H1 (cell line): ENCODE results near the gene MSH5. TPM values are rescaled to one million over a fixed set of nuclear protein-coding genes. Genes with fewer than 3 reads are reported as not detected.
"Not testable (repeated sequence)": the region's sequence is repeated elsewhere in the genome, so short reads cannot be mapped to it uniquely, and the experiment has no call there.

Experiments
- CTCF ChIA-PET: fragments of 300-600 bp; sonication (Branson Sonifier 250); formaldehyde crosslinking; loops from one replicate; lab custom pipeline; 2021; ENCODE audit not compliant: partially characterized antibody; lab: Charles Lee
- POLR2A ChIA-PET: fragments of 300-600 bp; sonication (Branson Sonifier 250); formaldehyde crosslinking; loops from one replicate; lab custom pipeline; 2021; ENCODE audit warnings: inconsistent platforms; ENCODE audit not compliant: partially characterized antibody; lab: Charles Lee
- DNase-seq, 2 experiments: peaks; one replicate each; pipeline versions ENCODE4 v3.0.0 to v3.0.0-alpha.2; 2010 to 2022; ENCODE audit warnings: low spot score in 2 of 2, low read depth in 1 of 2, mixed read lengths in 1 of 2
- FAIRE-seq: peaks from 2 replicates; lab custom pipeline; 2011; peaks lifted over from hg19 to GRCh38; lab: Jason Lieb, UNC
- H2AFZ ChIP-seq: 2 replicates; pipeline ENCODE4 v1.8.1; 2012; ENCODE audit warnings: low read length, inconsistent platforms
- H2AK5ac ChIP-seq: 2 replicates; pipeline ENCODE4 v1.6.1; 2013; ENCODE audit warnings: low read depth, low read length
- H2BK120ac ChIP-seq: replicated peaks from 2 replicates; pipeline ENCODE3; 2013; ENCODE audit warnings: low read depth, low read length, inconsistent platforms
- H2BK12ac ChIP-seq: 2 replicates; pipeline ENCODE4 v1.6.1; 2013; ENCODE audit warnings: low read depth, low read length
- H2BK15ac ChIP-seq: 2 replicates; pipeline ENCODE4 v1.6.1; 2013; ENCODE audit warnings: low read length
- H2BK20ac ChIP-seq: 2 replicates; pipeline ENCODE4 v1.6.1; 2013; ENCODE audit warnings: low read length
- H2BK5ac ChIP-seq: 2 replicates; pipeline ENCODE4 v1.6.1; 2013; ENCODE audit warnings: low read depth, low read length
- H3K14ac ChIP-seq: 2 replicates; pipeline ENCODE4 v1.6.1; 2013; ENCODE audit warnings: inconsistent platforms; ENCODE audit not compliant: insufficient read length
- H3K18ac ChIP-seq: 2 replicates; pipeline ENCODE4 v1.6.1; 2013; ENCODE audit warnings: low read length; ENCODE audit errors: extremely low read depth
- H3K23ac ChIP-seq: 2 replicates; pipeline ENCODE4 v1.6.1; 2013; ENCODE audit warnings: inconsistent platforms; ENCODE audit not compliant: insufficient read length
- H3K23me2 ChIP-seq: 2 replicates; pipeline ENCODE4 v1.6.1; 2013; ENCODE audit warnings: low read depth, low read length
- H3K27ac ChIP-seq: 2 replicates; pipeline ENCODE4 v1.6.1; 2011; ENCODE audit warnings: low read depth, low read length, inconsistent platforms
- H3K27me3 ChIP-seq, 4 experiments: replicated peaks in 1 of 4; 1 replicate in 1 of 4; 2 replicates in 3 of 4; pipeline versions ENCODE4 v1.6.1 to v1.8.1; 2011 to 2013; ENCODE audit warnings: low read length in 3 of 4, mild to moderate bottlenecking in 3 of 4, inconsistent platforms in 2 of 4, mixed read lengths in 2 of 4, moderate library complexity in 1 of 4; ENCODE audit not compliant: control insufficient read depth in 3 of 4, insufficient read depth in 3 of 4; ENCODE audit errors: extremely low read depth in 1 of 4
- H3K36me3 ChIP-seq, 4 experiments: 2 replicates each; pipeline versions ENCODE4 v1.6.1 to v1.8.1; 2011 to 2013; ENCODE audit warnings: mild to moderate bottlenecking in 4 of 4, low read length in 3 of 4, moderate library complexity in 2 of 4, control low read depth in 1 of 4, inconsistent platforms in 1 of 4; ENCODE audit not compliant: insufficient read depth in 4 of 4, control insufficient read depth in 2 of 4
- H3K4ac ChIP-seq: replicated peaks from 2 replicates; pipeline ENCODE3; 2013; ENCODE audit warnings: low read length, low read depth, mixed read lengths, inconsistent platforms; ENCODE audit not compliant: insufficient read length
- H3K4me1 ChIP-seq, 4 experiments: replicated peaks in 1 of 4; 1 replicate in 1 of 4; 2 replicates in 3 of 4; pipeline versions ENCODE4 v1.6.1 to v1.8.1; 2011 to 2013; ENCODE audit warnings: low read length in 3 of 4, inconsistent platforms in 2 of 4, mixed read lengths in 1 of 4; ENCODE audit not compliant: insufficient read depth in 4 of 4, control insufficient read depth in 3 of 4
- H3K4me2 ChIP-seq, 2 experiments: 2 replicates each; pipeline versions ENCODE4 v1.6.1 to v1.8.1; 2011 to 2013; ENCODE audit warnings: low read depth in 2 of 2, low read length in 2 of 2, control low read depth in 1 of 2, inconsistent platforms in 1 of 2, mild to moderate bottlenecking in 1 of 2; ENCODE audit not compliant: insufficient read depth in 1 of 2
- H3K4me3 ChIP-seq, 4 experiments: fragments of 200-600, 300-600 bp in 1 of 4; sonication (generic), shearing (Covaris generic), sonication (Bioruptor Twin) in 1 of 4; 2 replicates each; pipeline versions ENCODE4 v1.5.1 to v1.8.1; 2011 to 2016; ENCODE audit warnings: low read length in 4 of 4, low read depth in 3 of 4, control low read depth in 2 of 4, inconsistent platforms in 2 of 4, mild to moderate bottlenecking in 2 of 4, mixed read lengths in 1 of 4, moderate library complexity in 1 of 4; ENCODE audit not compliant: insufficient read depth in 2 of 4; ENCODE audit errors: extremely low read depth in 1 of 4
- H3K56ac ChIP-seq: replicated peaks from 2 replicates; pipeline ENCODE3; 2013; ENCODE audit warnings: low read depth, mild to moderate bottlenecking, mixed read lengths, low read length, inconsistent platforms; ENCODE audit not compliant: insufficient read length
- H3K79me1 ChIP-seq: 2 replicates; pipeline ENCODE4 v1.6.1; 2013; ENCODE audit warnings: low read depth, low read length, control low read depth
- H3K79me2 ChIP-seq, 2 experiments: 2 replicates each; pipeline versions ENCODE4 v1.6.1 to v1.8.1; 2012 to 2013; ENCODE audit warnings: low read length in 2 of 2, mild to moderate bottlenecking in 2 of 2, inconsistent platforms in 1 of 2; ENCODE audit not compliant: insufficient read depth in 2 of 2, control insufficient read depth in 1 of 2
- H3K9ac ChIP-seq, 4 experiments: replicated peaks in 1 of 4; 1 replicate in 1 of 4; 2 replicates in 3 of 4; pipeline versions ENCODE4 v1.6.1 to v1.8.1; 2011 to 2013; ENCODE audit warnings: low read depth in 3 of 4, low read length in 3 of 4, control low read depth in 2 of 4, mild to moderate bottlenecking in 2 of 4, moderate library complexity in 2 of 4, inconsistent platforms in 1 of 4; ENCODE audit errors: extremely low read depth in 1 of 4
- H3K9me3 ChIP-seq, 2 experiments: 2 replicates each; pipeline versions ENCODE4 v1.6.1 to v1.8.1; 2012 to 2013; ENCODE audit warnings: mild to moderate bottlenecking in 2 of 2, moderate library complexity in 2 of 2, control low read depth in 1 of 2, inconsistent platforms in 1 of 2, low read depth in 1 of 2, low read length in 1 of 2, mixed read lengths in 1 of 2; ENCODE audit not compliant: insufficient read depth in 2 of 2
- H4K20me1 ChIP-seq, 2 experiments: replicated peaks in 1 of 2; 2 replicates each; pipeline versions ENCODE3 to v1.8.1; 2011 to 2013; ENCODE audit warnings: inconsistent platforms in 2 of 2, low read length in 2 of 2, mild to moderate bottlenecking in 1 of 2; ENCODE audit not compliant: insufficient read depth in 2 of 2, control insufficient read depth in 1 of 2
- H4K5ac ChIP-seq: 2 replicates; pipeline ENCODE4 v1.6.1; 2013; ENCODE audit warnings: low read length, low read depth, mixed read lengths, inconsistent platforms; ENCODE audit not compliant: insufficient read length
- H4K8ac ChIP-seq: 2 replicates; pipeline ENCODE4 v1.8.0; 2013; ENCODE audit warnings: mild to moderate bottlenecking, moderate library complexity, low read length, inconsistent platforms; ENCODE audit not compliant: insufficient read depth; ENCODE audit errors: extremely low read depth
- H4K91ac ChIP-seq: replicated peaks from 2 replicates; pipeline ENCODE3; 2013; ENCODE audit warnings: low read length, mixed read lengths, inconsistent platforms; ENCODE audit not compliant: insufficient read length
- EP300 ChIP-seq, 2 experiments: IDR thresholded peaks; 1 replicate in 1 of 2; 2 replicates in 1 of 2; pipeline ENCODE4 v1.6.1; 2011 to 2012; ENCODE audit warnings: low read depth in 2 of 2, low read length in 2 of 2, mild to moderate bottlenecking in 2 of 2, borderline replicate concordance in 1 of 2, inconsistent platforms in 1 of 2, moderate library complexity in 1 of 2
- GABPA ChIP-seq: IDR thresholded peaks from 2 replicates; pipeline ENCODE4 v1.6.1; 2011; ENCODE audit warnings: mild to moderate bottlenecking, low read length, moderate library complexity, borderline replicate concordance; ENCODE audit not compliant: insufficient read depth
- JUN ChIP-seq: IDR thresholded peaks from 2 replicates; pipeline ENCODE4 v1.6.1; 2011; ENCODE audit warnings: low read depth, mild to moderate bottlenecking, improper control_type of control experiment, low read length
- SP1 ChIP-seq: IDR thresholded peaks from 2 replicates; pipeline ENCODE4 v1.6.1; 2011; ENCODE audit warnings: low read depth, low read length
- SUZ12 ChIP-seq: fragments of 200-600 bp; sonication (generic); IDR thresholded peaks from 2 replicates; pipeline ENCODE4 v1.6.1; 2012; ENCODE audit warnings: mild to moderate bottlenecking, inconsistent platforms, low read length, moderate library complexity, mixed read lengths
- TAF7 ChIP-seq: optimal IDR thresholded peaks from 2 replicates; pipeline ENCODE3; 2011; ENCODE audit warnings: low read depth, mild to moderate bottlenecking, inconsistent platforms, low read length, moderate library complexity, borderline replicate concordance
- WGBS, 2 experiments: shearing (Covaris generic) in 1 of 2; methylation state at CpG; one replicate each; pipeline versions ENCODE4 v1.1.6 to v1.1.7; 2013 to 2015; ENCODE audit warnings: low lambda C conversion rate in 2 of 2, mixed read lengths in 2 of 2, inconsistent platforms in 1 of 2, low coverage in 1 of 2, missing lambda C conversion rate in 1 of 2; ENCODE audit not compliant: insufficient replicate concordance in 2 of 2, insufficient coverage in 1 of 2, insufficient read length in 1 of 2; ENCODE audit errors: extremely low coverage in 1 of 2, missing lambda C conversion rate in 1 of 2; 5-methylcytosine and 5-hydroxymethylcytosine counted together
- polyA plus RNA-seq, 7 experiments: library from polyadenylated mRNA; depleted of rRNA in 3 of 7; stranded (reverse) in 5 of 7; unstranded in 2 of 7; fragments of >200 nt in 5 of 7; fragments of 200-250 nt in 2 of 7; gene quantifications; 1 replicate in 5 of 7; 2 replicates in 1 of 7; 4 replicates in 1 of 7; pipeline versions ENCODE4 v1.2.1 to v1.2.3, GENCODE V29; 2011 to 2013; ENCODE audit warnings: missing spikeins in 2 of 7, mixed read lengths in 2 of 7
- total RNA-seq: library from RNA; stranded (reverse); fragmentation: NEBNext Ultra II Directional; extraction: Animal tissue kit (Norgen Biotek cat#: 25700); gene quantifications from 2 replicates; pipeline ENCODE4 v1.2.1, GENCODE V29; 2021

MSH5 gene
- total and polyA plus RNA-seq, 2 of the 8 experiments (the other 6 are each of a cell fraction or from before 2014, with no cell fraction given): 25.3 to 26.5 TPM

- no peak for TF ChIP-seq TAF7
- no peak for TF ChIP-seq GABPA
- TF ChIP-seq EP300 (IDR thresholded peaks at IDR 0.05; ENCODE audit: borderline replicate concordance in 1 of 2, low read depth in 2 of 2, low read length in 2 of 2): no peak
- TF ChIP-seq SUZ12: no peak
- TF ChIP-seq SP1: no peak
- TF ChIP-seq JUN: no peak
Measured at GRCh38 chr6:31792761-31793171, 53.0 kb downstream of the MSH5 start (continued).

DNA sequence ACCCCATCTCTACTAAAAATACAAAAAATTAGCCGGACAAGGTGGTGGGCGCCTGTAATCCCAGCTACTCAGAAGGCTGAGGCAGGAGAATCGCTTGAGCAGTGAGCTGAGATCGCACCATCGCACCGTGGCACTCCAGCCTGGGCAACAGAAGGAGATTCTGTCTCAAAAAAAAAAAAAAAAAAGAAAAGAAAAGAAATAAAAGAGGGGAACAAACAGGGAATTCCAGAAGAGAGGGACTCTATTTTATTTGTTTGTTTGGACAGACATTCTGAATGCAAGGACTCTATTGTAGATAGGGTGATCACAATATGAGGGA is 54.1 kb downstream of the MSH5 start:
- not testable (repeated sequence) for H4K5ac ChIP-seq, H3K27ac ChIP-seq, H2AFZ ChIP-seq, H4K91ac ChIP-seq, H2AK5ac ChIP-seq, H3K23ac ChIP-seq, H3K14ac ChIP-seq, H2BK120ac ChIP-seq, H3K56ac ChIP-seq, H3K4me1 ChIP-seq, H4K20me1 ChIP-seq, H3K9ac ChIP-seq, H2BK12ac ChIP-seq, H3K23me2 ChIP-seq, H2BK5ac ChIP-seq, H3K4ac ChIP-seq, H3K27me3 ChIP-seq, H3K9me3 ChIP-seq, DNase-seq, H3K79me1 ChIP-seq, H2BK20ac ChIP-seq, H3K18ac ChIP-seq, FAIRE-seq, H2BK15ac ChIP-seq, H4K8ac ChIP-seq
- Histone ChIP-seq H3K4me2 (peak overlapping the region; percentile 89 to 94), H3K79me2 (peaks cover 0 to 19% of the 10 kb centered on the region in 2 experiments; a peak in 2 of 4 replicates), H3K36me3 (peaks cover 4 to 43% (median 16%) of the 10 kb centered on the region in 4 experiments; a peak in 6 of 8 replicates), H3K4me3 (peak overlapping the region in 3 of 4 experiments; percentile 82 to 92 (median 89); a peak in 5 of 8 replicates)
- 83% methylated on average over 6 of the region's 6 CpGs; no CpG with 5 or more reads in 1 of the 2 experiments for WGBS, 2 experiments
- POLR2A ChIA-PET: interaction anchor here (1.4 to 7.6 kb wide), 7 partner anchors 10 to 64 kb away, joined by 3 to 81 read pairs (median 23); partner anchors contain the start of genes HSPA1A, HSPA1L and LSM2
- CTCF ChIA-PET: interaction anchor here (1.5 to 1.9 kb wide), 3 partner anchors 12 to 37 kb away, joined by 7 to 10 read pairs (median 9); partner anchors contain the start of genes HSPA1B and LSM2
